Measurements from ENCODE around the gene TUBG2.

TUBG2 gene

GRCh38 chr17:42704837-42705494 lies 45.9 kb downstream of the TUBG2 start:
- Histone ChIP-seq H3K14ac (ENCODE audit: low read length in 2 of 2) (no peak overlapping the region), H3K4me1 (ENCODE audit: control insufficient read depth, insufficient read depth, low read depth, low read length) (no peaks in the 10 kb centered on the region), H2BK5ac (ENCODE audit: low read depth, low read length, poor library complexity, severe bottlenecking) (no peak overlapping the region), H3K9me3 (ENCODE audit: control insufficient read depth, low read length) (no peaks in the 10 kb centered on the region), H2AK5ac (ENCODE audit: low read length, severe bottlenecking) (no peak overlapping the region), H3K79me1 (replicated peaks; ENCODE audit: low read length, poor library complexity, severe bottlenecking) (no peaks in the 10 kb centered on the region), H3K36me3 (ENCODE audit: control insufficient read depth in 1 of 2, insufficient read depth in 2 of 2, low read depth in 1 of 2, low read length in 2 of 2) (peaks cover 81 to 96% of the 10 kb centered on the region in 2 experiments), H3K4ac (ENCODE audit: low read depth in 1 of 2, low read length in 2 of 2) (no peak overlapping the region), H3K9ac (ENCODE audit: low read length) (no peak overlapping the region), H4K8ac (ENCODE audit: low read length) (no peak overlapping the region), H2BK12ac (ENCODE audit: low read length in 2 of 2) (no peak overlapping the region), H3K27ac (ENCODE audit: low read length, poor library complexity, severe bottlenecking) (no peak overlapping the region), H4K91ac (ENCODE audit: low read length) (no peak overlapping the region), H3K4me2 (ENCODE audit: low read length, poor library complexity, severe bottlenecking) (no peak overlapping the region), H3K27me3 (ENCODE audit: control insufficient read depth in 1 of 2, insufficient read depth in 1 of 2, low read length in 2 of 2) (no peaks in the 10 kb centered on the region), H3K4me3 (ENCODE audit: insufficient read depth in 1 of 2, low read depth in 1 of 2, low read length in 2 of 2) (no peak overlapping the region), H3K23ac (ENCODE audit: low read length in 2 of 2) (no peak overlapping the region), H2AFZ (ENCODE audit: low read depth, low read length) (no peak overlapping the region), H3K18ac (ENCODE audit: low read depth in 1 of 2, low read length in 2 of 2) (no peak overlapping the region), H2BK120ac (ENCODE audit: low read depth, low read length) (no peak overlapping the region), H2BK15ac (ENCODE audit: low read depth, poor library complexity, severe bottlenecking) (no peak overlapping the region)
- DNase-seq, result no peak
- 95% methylated on average over 6 of the region's 8 CpGs for WGBS

GRCh38 chr17:42706732-42707131 lies 47.6 kb downstream of the TUBG2 start:
- Histone ChIP-seq H3K23ac (ENCODE audit: low read length in 2 of 2) (no peak overlapping the region), H3K18ac (ENCODE audit: low read depth in 1 of 2, low read length in 2 of 2) (no peak overlapping the region), H4K91ac (ENCODE audit: low read length) (no peak overlapping the region), H2AFZ (ENCODE audit: low read depth, low read length) (no peak overlapping the region), H2BK15ac (ENCODE audit: low read depth, poor library complexity, severe bottlenecking) (no peak overlapping the region), H3K4me2 (ENCODE audit: low read length, poor library complexity, severe bottlenecking) (no peak overlapping the region), H3K9ac (ENCODE audit: low read length) (no peak overlapping the region), H3K27me3 (ENCODE audit: control insufficient read depth in 1 of 2, insufficient read depth in 1 of 2, low read length in 2 of 2) (no peaks in the 10 kb centered on the region), H3K4ac (ENCODE audit: low read depth in 1 of 2, low read length in 2 of 2) (no peak overlapping the region), H3K9me3 (ENCODE audit: control insufficient read depth, low read length) (no peaks in the 10 kb centered on the region), H3K27ac (ENCODE audit: low read length, poor library complexity, severe bottlenecking) (no peak overlapping the region), H2BK120ac (ENCODE audit: low read depth, low read length) (no peak overlapping the region), H2BK12ac (ENCODE audit: low read length in 2 of 2) (no peak overlapping the region), H3K79me1 (replicated peaks; ENCODE audit: low read length, poor library complexity, severe bottlenecking) (no peaks in the 10 kb centered on the region), H3K4me1 (ENCODE audit: control insufficient read depth, insufficient read depth, low read depth, low read length) (no peaks in the 10 kb centered on the region), H3K4me3 (ENCODE audit: insufficient read depth in 1 of 2, low read depth in 1 of 2, low read length in 2 of 2) (no peak overlapping the region), H3K36me3 (ENCODE audit: control insufficient read depth in 1 of 2, insufficient read depth in 2 of 2, low read depth in 1 of 2, low read length in 2 of 2) (peaks cover 77 to 94% of the 10 kb centered on the region in 2 experiments), H2AK5ac (ENCODE audit: low read length, severe bottlenecking) (no peak overlapping the region), H2BK5ac (ENCODE audit: low read depth, low read length, poor library complexity, severe bottlenecking) (no peak overlapping the region), H3K14ac (ENCODE audit: low read length in 2 of 2) (no peak overlapping the region), H4K8ac (ENCODE audit: low read length) (no peak overlapping the region)
- no peak for DNase-seq
- 83% methylated on average over 3 of the region's 5 CpGs for WGBS

GRCh38 chr17:42708588-42708987 lies 49.5 kb downstream of the TUBG2 start:
- DNase-seq, result no peak
- H4K8ac ChIP-seq (ENCODE audit: low read length), result no peak overlapping the region
- no peak overlapping the region for H2AK5ac ChIP-seq (ENCODE audit: low read length, severe bottlenecking)
- no peak overlapping the region for H3K9ac ChIP-seq (ENCODE audit: low read length)
- H2AFZ ChIP-seq (ENCODE audit: low read depth, low read length), result no peak overlapping the region
- no peaks in the 10 kb centered on the region for H3K4me1 ChIP-seq (ENCODE audit: control insufficient read depth, insufficient read depth, low read depth, low read length)
- H2BK15ac ChIP-seq (ENCODE audit: low read depth, poor library complexity, severe bottlenecking), result no peak overlapping the region
- H3K79me1 ChIP-seq (replicated peaks; ENCODE audit: low read length, poor library complexity, severe bottlenecking), result no peaks in the 10 kb centered on the region
- no peak overlapping the region for H2BK120ac ChIP-seq (ENCODE audit: low read depth, low read length)
- H3K18ac ChIP-seq (ENCODE audit: low read depth in 1 of 2, low read length in 2 of 2), result no peak overlapping the region
- no peak overlapping the region for H3K4ac ChIP-seq (ENCODE audit: low read depth in 1 of 2, low read length in 2 of 2)
- no peaks in the 10 kb centered on the region for H3K9me3 ChIP-seq (ENCODE audit: control insufficient read depth, low read length)
- H3K27ac ChIP-seq (ENCODE audit: low read length, poor library complexity, severe bottlenecking), result no peak overlapping the region
- WGBS, result 98% methylated on average over 2 of the region's 3 CpGs
- no peak overlapping the region for H2BK12ac ChIP-seq (ENCODE audit: low read length in 2 of 2)
- H4K91ac ChIP-seq (ENCODE audit: low read length), result no peak overlapping the region
- H3K4me2 ChIP-seq (ENCODE audit: low read length, poor library complexity, severe bottlenecking), result no peak overlapping the region
- H3K14ac ChIP-seq (ENCODE audit: low read length in 2 of 2), result no peak overlapping the region
- no peak overlapping the region for H2BK5ac ChIP-seq (ENCODE audit: low read depth, low read length, poor library complexity, severe bottlenecking)
- H3K27me3 ChIP-seq (ENCODE audit: control insufficient read depth in 1 of 2, insufficient read depth in 1 of 2, low read length in 2 of 2), result no peaks in the 10 kb centered on the region
- peaks cover 76 to 91% of the 10 kb centered on the region in 2 experiments for H3K36me3 ChIP-seq (ENCODE audit: control insufficient read depth in 1 of 2, insufficient read depth in 2 of 2, low read depth in 1 of 2, low read length in 2 of 2)
- no peak overlapping the region for H3K4me3 ChIP-seq (ENCODE audit: insufficient read depth in 1 of 2, low read depth in 1 of 2, low read length in 2 of 2)
- H3K23ac ChIP-seq (ENCODE audit: low read length in 2 of 2), result no peak overlapping the region

GRCh38 chr17:42709561-42709960 lies 50.5 kb downstream of the TUBG2 start:
- Histone ChIP-seq H2AK5ac (ENCODE audit: low read length, severe bottlenecking) (no peak overlapping the region), H3K9ac (ENCODE audit: low read length) (no peak overlapping the region), H3K36me3 (ENCODE audit: control insufficient read depth in 1 of 2, insufficient read depth in 2 of 2, low read depth in 1 of 2, low read length in 2 of 2) (peaks cover 70 to 93% of the 10 kb centered on the region in 2 experiments), H3K27ac (ENCODE audit: low read length, poor library complexity, severe bottlenecking) (no peak overlapping the region), H2BK5ac (ENCODE audit: low read depth, low read length, poor library complexity, severe bottlenecking) (no peak overlapping the region), H3K4me1 (ENCODE audit: control insufficient read depth, insufficient read depth, low read depth, low read length) (no peaks in the 10 kb centered on the region), H3K27me3 (ENCODE audit: control insufficient read depth in 1 of 2, insufficient read depth in 1 of 2, low read length in 2 of 2) (no peaks in the 10 kb centered on the region), H3K4ac (ENCODE audit: low read depth in 1 of 2, low read length in 2 of 2) (no peak overlapping the region), H3K23ac (ENCODE audit: low read length in 2 of 2) (no peak overlapping the region), H3K18ac (ENCODE audit: low read depth in 1 of 2, low read length in 2 of 2) (no peak overlapping the region), H3K9me3 (ENCODE audit: control insufficient read depth, low read length) (no peaks in the 10 kb centered on the region), H4K91ac (ENCODE audit: low read length) (no peak overlapping the region), H3K79me1 (replicated peaks; ENCODE audit: low read length, poor library complexity, severe bottlenecking) (no peaks in the 10 kb centered on the region), H2BK15ac (ENCODE audit: low read depth, poor library complexity, severe bottlenecking) (no peak overlapping the region), H3K14ac (ENCODE audit: low read length in 2 of 2) (no peak overlapping the region), H2BK120ac (ENCODE audit: low read depth, low read length) (no peak overlapping the region), H4K8ac (ENCODE audit: low read length) (no peak overlapping the region), H3K4me3 (ENCODE audit: insufficient read depth in 1 of 2, low read depth in 1 of 2, low read length in 2 of 2) (no peak overlapping the region), H2BK12ac (ENCODE audit: low read length in 2 of 2) (no peak overlapping the region), H2AFZ (ENCODE audit: low read depth, low read length) (no peak overlapping the region), H3K4me2 (ENCODE audit: low read length, poor library complexity, severe bottlenecking) (no peak overlapping the region)
- no peak for DNase-seq
- 93% methylated on average over 2 of the region's 2 CpGs for whole genome bisulfite sequencing
